Measurements from ENCODE around the gene ATE1. TPM values are rescaled to one million over a fixed set of nuclear protein-coding genes. Genes with fewer than 3 reads are reported as not detected.

ATE1 gene
- total and polyA plus RNA-seq, 2 donors (not counting 3 experiments of a cell fraction or from before 2014, with no cell fraction given), result 8.7 to 27.1 TPM

GRCh38 chr10:121751191-121751760 is 176.6 kb downstream of the ATE1 start:
- FAIRE-seq, result no peak
- TF ChIP-seq GATA2 (IDR thresholded peaks at IDR 0.05; ENCODE audit: insufficient read depth, insufficient read length, low read depth, low read length) (no peak), MYC (IDR thresholded peaks at IDR 0.05; ENCODE audit: low read depth, low read length) (no peak), POLR2A (IDR thresholded peaks at IDR 0.05; ENCODE audit: low read depth, low read length) (no peak), POLR2AphosphoS5 (IDR thresholded peaks at IDR 0.05; ENCODE audit: insufficient read depth, low read depth, low read length) (no peak), EZH2 (IDR thresholded peaks at IDR 0.05; ENCODE audit: borderline replicate concordance, low read depth, low read length, severe bottlenecking) (no peak), JUN (IDR thresholded peaks at IDR 0.05; ENCODE audit: borderline replicate concordance, insufficient read depth, insufficient read length, low read depth) (no peak), MAX (IDR thresholded peaks at IDR 0.05; ENCODE audit: insufficient read depth, insufficient read length) (no peak)
- H3K79me2 ChIP-seq (ENCODE audit: control insufficient read depth, insufficient read depth, low read length), result no peaks in the 10 kb centered on the region
- H3K4me1 ChIP-seq (ENCODE audit: control insufficient read depth, extremely low read depth, insufficient read depth, low read length), result peaks cover 17% of the 10 kb centered on the region
- no peaks in the 10 kb centered on the region for H3K9me3 ChIP-seq (replicated peaks; ENCODE audit: control insufficient read depth, insufficient read depth, low read length)
- intact Hi-C loops (cut with micrococcal nuclease) (loop anchor here (10.0 kb wide), 1 partner anchor 364 kb away; no protein-coding TSS in a partner anchor), dilution Hi-C loops (cut with MboI; ENCODE audit: extremely low pct_ligation_motif_present, low sequenced_read_pairs) (no loop called here)
- H3K4me3 ChIP-seq (replicated peaks in 1 of 3; ENCODE audit: insufficient read depth in 1 of 3, low read depth in 1 of 3, low read length in 3 of 3), result no peak overlapping the region
- CTCF ChIA-PET, result interaction anchor here (0.8 to 1.9 kb wide), 2 partner anchors 150 to 802 kb away, joined by 3 to 6 read pairs; no protein-coding TSS in a partner anchor
- no TSS peak for BruUV-seq (replicated peaks)
- H3K27ac ChIP-seq (ENCODE audit: insufficient read depth, low read depth, low read length), result no peak overlapping the region
- no peak for DNase-seq (ENCODE audit: low read depth, low spot score)
- no peaks in the 10 kb centered on the region for H3K36me3 ChIP-seq (ENCODE audit: control insufficient read depth in 2 of 2, extremely low read depth in 1 of 2, insufficient read depth in 2 of 2, low read length in 2 of 2)
- H3K4me2 ChIP-seq (ENCODE audit: insufficient read depth, low read length), result no peak overlapping the region
- no peak overlapping the region for H2AFZ ChIP-seq (ENCODE audit: low read depth, low read length)
- H4K20me1 ChIP-seq (replicated peaks; ENCODE audit: control insufficient read depth, extremely low read depth, insufficient read depth, low read length), result no peaks in the 10 kb centered on the region
- H3K27me3 ChIP-seq (ENCODE audit: control insufficient read depth in 2 of 2, insufficient read depth in 2 of 2, low read length in 2 of 2), result no peaks in the 10 kb centered on the region
- H3K9me1 ChIP-seq (replicated peaks; ENCODE audit: control insufficient read depth, extremely low read depth, insufficient read depth, low read length), result no peaks in the 10 kb centered on the region
- POLR2A ChIA-PET, result no interaction called here
- H3K9ac ChIP-seq (replicated peaks; ENCODE audit: extremely low read depth, insufficient read depth, low read length), result no peak overlapping the region
